HG03469 (cell line): Measurements from ENCODE around the gene MYO5A.
"Not testable (repeated sequence)": the region's sequence is repeated elsewhere in the genome, so short reads cannot be mapped to it uniquely, and the experiment has no call there.

Experiments
- ATAC-seq: cut with Tn5 transposase; IDR thresholded peaks from one replicate; pipeline ENCODE4 v1.9.1; 2021; ENCODE audit warnings: mild to moderate bottlenecking, moderate library complexity, moderate number of reproducible peaks; ENCODE audit not compliant: unreplicated experiment

The MYO5A gene

GRCh38 chr15:52424856-52425431 is 103.7 kb downstream of the MYO5A start:
- no peak for ATAC-seq

DNA sequence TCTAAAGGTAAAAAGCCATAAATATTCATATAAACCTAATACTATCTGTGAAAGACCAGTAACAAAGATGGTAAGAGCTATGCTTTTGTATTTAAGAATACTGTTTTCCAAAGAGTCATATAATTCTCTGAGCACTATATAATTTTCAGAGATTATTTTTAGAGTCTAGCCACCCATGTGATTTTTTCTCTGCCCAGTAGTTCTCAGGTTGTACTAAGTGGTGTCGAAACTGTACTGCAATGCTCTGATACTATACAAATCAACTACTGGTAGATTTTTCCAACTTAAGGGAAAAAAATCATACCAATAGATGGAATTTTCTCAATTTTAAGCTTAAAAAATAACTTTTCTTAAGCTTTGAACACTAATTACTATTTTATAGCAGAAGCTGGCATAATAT is 104.8 kb downstream of the MYO5A start:
- ATAC-seq, result no peak

GRCh38 chr15:52422001-52422400 is 106.7 kb downstream of the MYO5A start:
- ATAC-seq, result no peak

- ATAC-seq, result peak; percentile 62
Measured at GRCh38 chr15:52421029-52421428, 107.7 kb downstream of the MYO5A start.

DNA sequence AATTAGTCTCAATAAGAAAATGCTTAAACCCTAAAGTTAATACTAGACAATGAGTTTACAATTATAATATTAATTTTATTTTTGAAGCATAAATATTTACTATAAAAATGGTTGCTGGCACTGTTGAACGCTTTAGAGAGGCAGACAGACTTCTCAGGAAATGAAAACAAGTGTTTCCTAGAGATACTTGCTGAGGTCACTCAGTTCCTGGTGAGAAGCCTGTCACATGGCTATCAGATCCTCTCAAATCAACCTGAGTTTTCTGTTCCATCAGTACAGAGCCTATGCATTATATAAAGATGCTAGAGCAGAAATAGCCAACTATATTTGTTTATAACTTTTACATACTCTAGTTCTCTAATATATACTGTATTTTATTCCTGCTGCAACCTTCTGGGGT is 109.2 kb downstream of the MYO5A start:
- no peak for ATAC-seq

DNA sequence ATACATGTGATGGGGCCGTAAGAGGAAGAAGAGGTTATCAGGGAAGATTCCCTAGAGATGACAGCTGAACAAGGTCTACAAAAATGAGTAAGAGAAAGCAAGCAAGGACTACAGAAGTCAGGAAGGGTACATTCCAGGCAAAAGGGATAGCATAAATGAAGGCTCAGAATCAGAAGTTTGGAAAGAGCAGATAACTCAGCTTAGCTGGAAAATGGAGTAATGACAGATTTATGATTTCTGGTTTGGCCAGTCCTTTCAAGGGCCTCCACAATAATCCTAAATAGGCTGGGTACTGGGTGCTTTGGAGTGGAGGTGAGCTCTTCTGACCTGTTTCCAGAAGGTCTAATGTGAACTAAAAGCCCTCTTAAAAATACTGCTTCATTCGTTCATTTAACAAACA is 110.7 kb downstream of the MYO5A start:
- ATAC-seq, result no peak

DNA sequence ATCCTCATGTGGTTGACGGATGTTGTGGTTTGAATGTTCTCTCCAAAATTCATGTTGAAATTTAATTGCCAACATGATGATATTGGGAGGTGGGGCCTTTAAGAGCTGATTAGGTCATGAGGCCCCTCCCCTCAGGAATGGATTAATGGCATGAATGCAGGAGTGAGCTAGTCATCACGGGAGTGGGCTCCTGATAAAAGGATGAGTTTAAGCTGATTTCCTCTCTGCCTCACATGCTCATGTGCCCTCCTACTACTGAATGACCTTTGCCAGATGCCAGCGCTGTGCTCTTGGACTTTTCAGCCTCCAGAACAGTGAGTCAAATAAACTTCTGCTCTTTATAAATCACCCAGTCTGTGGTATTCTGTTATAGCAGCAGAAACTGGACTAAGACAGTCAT is 111.2 kb downstream of the MYO5A start:
- no peak for ATAC-seq

GRCh38 chr15:52416566-52416965 is 112.1 kb downstream of the MYO5A start:
- ATAC-seq, result not testable (repeated sequence)

DNA sequence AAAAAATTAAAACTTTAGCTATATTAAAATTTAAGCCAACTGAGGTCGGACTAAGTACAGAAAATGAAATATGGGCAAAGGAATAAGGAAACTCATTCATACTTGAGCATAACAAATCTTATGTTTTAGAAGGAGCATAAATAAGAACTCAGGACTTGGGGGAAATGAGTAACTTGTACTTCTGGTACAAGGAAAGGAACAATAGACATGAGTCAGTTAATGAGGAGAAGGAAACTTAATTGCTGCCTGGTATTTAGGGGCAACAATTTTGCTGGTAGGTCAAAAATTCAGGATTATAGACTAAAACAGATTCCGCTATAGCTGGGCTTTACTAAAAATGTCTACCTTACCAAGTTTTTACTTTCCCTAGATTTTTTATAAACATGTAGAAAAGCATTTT is 113.1 kb downstream of the MYO5A start:
- ATAC-seq, result no peak

GRCh38 chr15:52414936-52415335 is 113.7 kb downstream of the MYO5A start:
- no peak for ATAC-seq

- ATAC-seq, result no peak
Measured at GRCh38 chr15:52408823-52409222, 119.9 kb downstream of the MYO5A start.

GRCh38 chr15:52407374-52407773 is 121.3 kb downstream of the MYO5A start:
- ATAC-seq, result no peak

DNA sequence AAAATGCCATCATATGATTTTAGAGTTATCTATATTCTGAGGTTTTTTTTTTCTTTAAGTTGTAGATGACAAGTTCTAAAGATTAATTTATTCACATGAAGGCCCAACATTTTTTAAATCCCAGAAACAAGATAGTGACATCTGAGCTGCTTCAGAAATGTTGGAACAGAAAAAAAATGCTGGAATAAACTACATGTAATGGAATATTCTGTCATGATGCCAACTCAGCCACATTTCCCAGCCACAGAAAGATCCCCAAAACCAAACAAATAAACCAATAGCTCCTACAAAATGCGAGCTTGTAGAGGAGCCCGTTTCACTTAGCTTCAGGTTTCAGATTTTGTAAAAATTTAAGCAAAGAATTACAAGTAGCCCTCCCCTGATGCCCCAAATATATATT is 122.1 kb downstream of the MYO5A start:
- ATAC-seq, result no peak

GRCh38 chr15:52405856-52406255 is 122.8 kb downstream of the MYO5A start:
- ATAC-seq, result no peak

DNA sequence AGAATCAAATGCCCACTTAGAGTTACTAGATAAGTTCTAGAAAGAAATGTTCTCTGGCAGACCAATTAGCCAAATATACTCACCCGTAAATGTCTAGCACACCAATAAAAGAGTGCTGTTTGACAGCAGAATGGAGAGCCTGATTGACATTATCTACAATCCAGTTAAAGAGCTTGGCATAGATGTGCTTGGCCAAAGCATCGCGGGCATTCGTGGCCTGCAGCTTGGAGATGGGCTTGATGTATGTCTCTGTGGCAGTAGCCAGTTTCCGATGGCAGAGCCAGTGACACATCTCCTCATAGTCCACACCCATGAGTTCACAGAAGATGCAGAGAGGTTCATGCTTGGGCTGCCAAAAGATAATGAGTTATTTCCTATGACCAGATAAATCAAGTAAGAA is 131.6 kb downstream of the MYO5A start:
- no peak for ATAC-seq

- ATAC-seq, result no peak
Measured at GRCh38 chr15:52394118-52394517, 134.6 kb downstream of the MYO5A start.

GRCh38 chr15:52392008-52392687 is 136.5 kb downstream of the MYO5A start:
- no peak for ATAC-seq

- ATAC-seq, result no peak
Measured at GRCh38 chr15:52391069-52391468, 137.6 kb downstream of the MYO5A start.

GRCh38 chr15:52385670-52386069 is 143.0 kb downstream of the MYO5A start:
- ATAC-seq, result no peak

- peak; percentile 26 for ATAC-seq
Measured at GRCh38 chr15:52383100-52383588, 145.5 kb downstream of the MYO5A start.

DNA sequence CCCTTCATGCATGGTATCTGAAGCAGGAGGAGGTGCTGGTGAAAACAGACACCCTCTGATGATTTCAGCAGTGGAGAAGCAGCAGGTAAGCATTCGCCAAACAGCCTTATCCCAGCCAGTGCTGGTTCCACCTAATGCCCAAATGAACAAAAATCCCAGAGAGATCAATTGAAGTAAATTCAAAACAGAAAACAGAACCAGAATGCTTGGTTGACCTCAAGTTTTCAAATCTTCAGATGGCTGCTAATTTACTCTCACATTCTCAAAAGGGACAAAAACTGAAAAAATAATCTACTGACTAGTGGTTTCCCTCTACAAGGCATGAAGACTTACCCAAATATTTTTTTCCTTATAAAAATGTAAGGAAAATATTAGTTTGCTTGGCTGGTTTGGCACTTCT is 146.0 kb downstream of the MYO5A start:
- ATAC-seq, result peak; percentile 10

- ATAC-seq, result peak; percentile 34
Measured at GRCh38 chr15:52379395-52380106, 149.1 kb downstream of the MYO5A start.
